Caco-2 (cell line): ENCODE data around the gene ZW10. TPM values are rescaled to one million over a fixed set of nuclear protein-coding genes. Genes with fewer than 3 reads are reported as not detected.

Source experiments
- BruUV-seq: library from RNA; stranded (reverse); fragments of 400-500 nt; replicated peaks from 2 replicates; lab custom pipeline; 2021; lab: Mats Ljungman, UMichigan
- CTCF ChIA-PET: fragments of 300-600 bp; sonication (Branson Sonifier 250); formaldehyde crosslinking; loops from one replicate; lab custom pipeline; 2022; ENCODE audit warnings: antibody characterized with exemption; lab: Charles Lee
- POLR2A ChIA-PET: fragments of 300-600 bp; sonication (Branson Sonifier 250); formaldehyde crosslinking; loops from one replicate; lab custom pipeline; 2022; ENCODE audit warnings: antibody characterized with exemption; lab: Charles Lee
- DNase-seq, 2 experiments: peaks; one replicate each; pipeline versions ENCODE4 v3.0.0 to v3.0.0-alpha.2; 2020 to 2022
- H3K27me3 ChIP-seq: replicated peaks from 2 replicates; pipeline ENCODE4 v1.6.0; 2011; ENCODE audit warnings: low read length; ENCODE audit not compliant: control insufficient read depth, insufficient read depth
- H3K36me3 ChIP-seq: 2 replicates; pipeline ENCODE4 v1.5.1; 2011; ENCODE audit warnings: low read length; ENCODE audit not compliant: control insufficient read depth, insufficient read depth
- H3K4me1 ChIP-seq: fragments of 250-450 bp; sonication (Bioruptor Pico); 2 replicates; pipeline ENCODE4 v1.5.1; 2020; ENCODE audit warnings: mild to moderate bottlenecking
- H3K4me3 ChIP-seq: 2 replicates; pipeline ENCODE4 v1.5.1; 2011; ENCODE audit warnings: low read depth, mild to moderate bottlenecking, control low read depth, low read length
- H3K9me3 ChIP-seq: fragments of 250-450 bp; sonication (Bioruptor Pico); 2 replicates; pipeline ENCODE4 v1.5.1; 2020; ENCODE audit warnings: mild to moderate bottlenecking, moderate library complexity
- H3K27ac Mint-ChIP-seq: one replicate; pipeline ENCODE4 v1.8.0; 2022; ENCODE audit warnings: mixed read lengths; ENCODE audit not compliant: unreplicated experiment
- H3K27me3 Mint-ChIP-seq: one replicate; pipeline ENCODE4 v1.8.0; 2022; ENCODE audit warnings: mixed read lengths; ENCODE audit not compliant: insufficient read depth, unreplicated experiment
- H3K36me3 Mint-ChIP-seq: one replicate; pipeline ENCODE4 v1.8.0; 2022; ENCODE audit warnings: mild to moderate bottlenecking, mixed read lengths; ENCODE audit not compliant: insufficient read depth, unreplicated experiment
- H3K4me1 Mint-ChIP-seq: one replicate; pipeline ENCODE4 v1.8.0; 2022; ENCODE audit warnings: low read depth, mixed read lengths; ENCODE audit not compliant: unreplicated experiment
- H3K4me3 Mint-ChIP-seq: one replicate; pipeline ENCODE4 v1.8.0; 2022; ENCODE audit warnings: mild to moderate bottlenecking, moderate library complexity, mixed read lengths; ENCODE audit not compliant: unreplicated experiment
- H3K9me3 Mint-ChIP-seq: one replicate; pipeline ENCODE4 v1.8.0; 2022; ENCODE audit warnings: mixed read lengths; ENCODE audit not compliant: unreplicated experiment
- intact Hi-C: fragments of 100-400 bp; cut with micrococcal nuclease; formaldehyde crosslinking; loops from one replicate; pipeline ENCODE4 v1.10.0; 2022; ENCODE audit not compliant: unreplicated experiment
- total RNA-seq: library from RNA; stranded (reverse); gene quantifications from 2 replicates; pipeline ENCODE4 v1.2.3, GENCODE V29; 2022
- TF ChIP-seq, protein P1 (sequence below), 2 experiments: fragments of 200-600 bp in 1 of 2; IDR thresholded peaks; 1 replicate in 1 of 2; 2 replicates in 1 of 2; pipeline versions ENCODE4 v1.5.1 to v1.8.0; 2011 to 2022; ENCODE audit warnings: antibody characterized with exemption in 1 of 2, control low read depth in 1 of 2, inconsistent platforms in 1 of 2, low read depth in 1 of 2, low read length in 1 of 2, mild to moderate bottlenecking in 1 of 2, moderate library complexity in 1 of 2; ENCODE audit not compliant: insufficient read depth in 1 of 2, severe bottlenecking in 1 of 2, unreplicated experiment in 1 of 2

The ZW10 gene
- total RNA-seq, 1 experiment from 2014 or later: 43.1 TPM

DNA sequence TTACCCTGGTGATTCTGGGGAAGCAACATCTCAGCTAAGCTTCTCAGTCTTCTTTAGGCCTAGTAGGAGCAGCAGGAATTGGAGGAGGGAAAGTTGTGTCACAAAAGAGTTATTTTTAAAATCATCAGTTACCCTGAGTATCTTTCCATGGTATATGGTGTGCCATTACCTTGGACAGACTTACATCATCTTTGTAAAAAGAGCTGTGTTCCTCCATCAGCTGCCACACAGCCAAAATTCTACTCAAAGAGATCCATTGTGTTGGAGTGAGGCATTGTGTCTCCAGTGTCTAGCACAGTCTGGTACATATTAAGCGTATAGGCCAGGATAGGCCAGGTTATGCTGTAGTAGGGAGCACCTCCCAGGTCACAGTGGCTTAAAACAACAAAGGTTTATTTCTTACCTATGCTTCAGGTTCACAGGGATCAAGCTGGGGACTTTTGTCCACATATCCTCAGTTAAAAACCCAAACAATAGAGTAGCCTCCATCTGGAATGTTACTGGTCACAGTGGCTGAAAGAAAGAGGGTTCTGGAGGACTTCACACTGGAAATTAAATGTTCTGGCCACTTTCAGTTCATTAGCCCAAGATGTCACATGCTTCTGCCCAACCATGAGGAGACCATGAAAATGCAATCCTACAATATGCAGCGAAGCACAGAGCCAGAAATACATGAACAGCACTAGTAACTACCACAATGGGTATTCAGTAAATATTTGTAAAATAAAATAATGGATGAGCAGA, 57.4 kb downstream of the ZW10 start:
- peaks cover under 1% of the 10 kb centered on the region for H3K9me3 Mint-ChIP-seq
- Histone ChIP-seq H3K36me3 (0 out of 2 replicates have a peak, but pooled peaks cover 3% of the 10 kb centered on the region), H3K4me1 (no peaks in the 10 kb centered on the region), H3K27me3 (no peaks in the 10 kb centered on the region), H3K9me3 (0 out of 2 replicates have a peak, but pooled peaks cover 3% of the 10 kb centered on the region), H3K4me3 (no peak overlapping the region)
- intact Hi-C loops: no loop called here
- ChIA-PET POLR2A (no interaction called here), CTCF (no interaction called here)
- peaks cover 3% of the 10 kb centered on the region for H3K4me1 Mint-ChIP-seq
- no peaks in the 10 kb centered on the region for H3K36me3 Mint-ChIP-seq
- TF ChIP-seq, protein P1, sequence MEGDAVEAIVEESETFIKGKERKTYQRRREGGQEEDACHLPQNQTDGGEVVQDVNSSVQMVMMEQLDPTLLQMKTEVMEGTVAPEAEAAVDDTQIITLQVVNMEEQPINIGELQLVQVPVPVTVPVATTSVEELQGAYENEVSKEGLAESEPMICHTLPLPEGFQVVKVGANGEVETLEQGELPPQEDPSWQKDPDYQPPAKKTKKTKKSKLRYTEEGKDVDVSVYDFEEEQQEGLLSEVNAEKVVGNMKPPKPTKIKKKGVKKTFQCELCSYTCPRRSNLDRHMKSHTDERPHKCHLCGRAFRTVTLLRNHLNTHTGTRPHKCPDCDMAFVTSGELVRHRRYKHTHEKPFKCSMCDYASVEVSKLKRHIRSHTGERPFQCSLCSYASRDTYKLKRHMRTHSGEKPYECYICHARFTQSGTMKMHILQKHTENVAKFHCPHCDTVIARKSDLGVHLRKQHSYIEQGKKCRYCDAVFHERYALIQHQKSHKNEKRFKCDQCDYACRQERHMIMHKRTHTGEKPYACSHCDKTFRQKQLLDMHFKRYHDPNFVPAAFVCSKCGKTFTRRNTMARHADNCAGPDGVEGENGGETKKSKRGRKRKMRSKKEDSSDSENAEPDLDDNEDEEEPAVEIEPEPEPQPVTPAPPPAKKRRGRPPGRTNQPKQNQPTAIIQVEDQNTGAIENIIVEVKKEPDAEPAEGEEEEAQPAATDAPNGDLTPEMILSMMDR (IDR thresholded peaks at IDR 0.05; ENCODE audit: insufficient read depth in 1 of 2, low read depth in 1 of 2, low read length in 1 of 2, severe bottlenecking in 1 of 2, unreplicated experiment in 1 of 2): no peak
- H3K4me3 Mint-ChIP-seq: no peak overlapping the region
- no peak overlapping the region for H3K27ac Mint-ChIP-seq
- DNase-seq: no peak
- H3K27me3 Mint-ChIP-seq: no peaks in the 10 kb centered on the region
- BruUV-seq: no TSS peak

DNA sequence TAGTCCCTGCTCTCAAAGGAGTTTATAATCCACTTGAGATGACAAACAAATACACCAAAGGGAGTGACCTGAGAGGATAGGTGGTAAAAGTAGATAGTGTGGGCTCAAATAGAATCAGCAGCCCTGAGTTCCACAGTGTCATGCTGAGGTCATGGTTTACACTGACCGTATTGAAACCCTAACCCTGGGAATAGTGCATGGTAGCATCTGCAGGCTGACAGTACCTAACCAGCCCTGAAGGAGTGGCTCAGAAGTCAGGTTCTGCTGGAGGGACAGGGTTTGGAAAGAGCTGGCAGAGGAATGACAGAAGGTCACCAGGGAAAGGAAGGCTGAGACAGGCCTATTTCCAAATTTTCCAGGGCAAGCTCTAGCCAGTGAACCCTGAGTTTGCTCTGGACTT, 58.2 kb downstream of the ZW10 start:
- H3K27ac Mint-ChIP-seq: no peak overlapping the region
- no peaks in the 10 kb centered on the region for H3K36me3 Mint-ChIP-seq
- H3K4me3 ChIP-seq: no peak overlapping the region
- TF ChIP-seq, protein P1 (IDR thresholded peaks at IDR 0.05; ENCODE audit: insufficient read depth in 1 of 2, low read depth in 1 of 2, low read length in 1 of 2, severe bottlenecking in 1 of 2, unreplicated experiment in 1 of 2): no peak
- ChIA-PET CTCF (no interaction called here), POLR2A (no interaction called here)
- 0 out of 2 replicates have a peak, but pooled peaks cover 3% of the 10 kb centered on the region for H3K9me3 ChIP-seq
- H3K4me1 ChIP-seq: no peaks in the 10 kb centered on the region
- peaks cover 9% of the 10 kb centered on the region for H3K9me3 Mint-ChIP-seq
- no TSS peak for BruUV-seq
- no peaks in the 10 kb centered on the region for H3K4me1 Mint-ChIP-seq
- H3K4me3 Mint-ChIP-seq: no peak overlapping the region
- H3K36me3 ChIP-seq: 0 out of 2 replicates have a peak, but pooled peaks cover 3% of the 10 kb centered on the region
- no peaks in the 10 kb centered on the region for H3K27me3 ChIP-seq
- DNase-seq: no peak
- no peaks in the 10 kb centered on the region for H3K27me3 Mint-ChIP-seq
- intact Hi-C loops: no loop called here

DNA sequence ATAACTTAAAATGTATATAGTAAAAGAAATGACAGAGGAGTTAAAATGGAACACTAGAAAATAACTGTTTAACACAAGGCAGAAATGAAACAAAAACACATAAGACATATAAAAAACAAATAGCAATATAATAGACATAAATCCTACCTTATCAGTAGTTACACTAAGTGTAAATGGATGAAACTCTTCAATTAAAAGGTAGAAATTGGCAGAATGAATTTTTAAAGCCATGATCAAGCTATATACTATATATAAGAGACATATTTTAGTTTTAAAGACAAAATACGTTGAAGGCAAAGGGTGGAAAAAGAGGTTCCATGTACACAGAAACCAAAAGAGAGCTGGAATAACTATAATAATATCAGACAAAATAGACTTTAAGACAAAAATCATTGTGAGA, 62.5 kb downstream of the ZW10 start:
- POLR2A ChIA-PET: no interaction called here
- H3K9me3 ChIP-seq: peaks cover 5% of the 10 kb centered on the region; the same call in 1 of the 2 replicates
- H3K36me3 Mint-ChIP-seq: no peaks in the 10 kb centered on the region
- H3K9me3 Mint-ChIP-seq: peaks cover 40% of the 10 kb centered on the region
- no peak for DNase-seq
- no peak overlapping the region for H3K4me3 Mint-ChIP-seq
- 0 out of 2 replicates have a peak, but pooled peaks cover 5% of the 10 kb centered on the region for H3K36me3 ChIP-seq
- H3K4me1 Mint-ChIP-seq: no peaks in the 10 kb centered on the region
- no peak overlapping the region for H3K27ac Mint-ChIP-seq
- TF ChIP-seq, protein P1 (IDR thresholded peaks at IDR 0.05; ENCODE audit: insufficient read depth in 1 of 2, low read depth in 1 of 2, low read length in 1 of 2, severe bottlenecking in 1 of 2, unreplicated experiment in 1 of 2): no peak
- BruUV-seq: no TSS peak
- H3K27me3 ChIP-seq: no peaks in the 10 kb centered on the region
- H3K27me3 Mint-ChIP-seq: no peaks in the 10 kb centered on the region
- H3K4me1 ChIP-seq: no peaks in the 10 kb centered on the region
- intact Hi-C loops: no loop called here
- CTCF ChIA-PET: no interaction called here
- no peak overlapping the region for H3K4me3 ChIP-seq
